Epithelial cell of esophagus (primary cell): ENCODE results near the gene JMJD1C.

Experiments
- DNase-seq: peaks from one replicate; pipeline ENCODE4 v3.0.0; 2010; ENCODE audit warnings: low read depth
- H3K4me3 ChIP-seq: 2 replicates; pipeline ENCODE4 v1.5.1; 2011; ENCODE audit warnings: mild to moderate bottlenecking, low read length, control low read depth
- TF ChIP-seq, protein P1 (sequence below): IDR thresholded peaks from 2 replicates; pipeline ENCODE4 v1.5.1; 2011; ENCODE audit warnings: low read depth, mild to moderate bottlenecking, low read length, control low read depth, inconsistent platforms; ENCODE audit not compliant: insufficient read depth; ENCODE audit errors: missing control alignments

Gene JMJD1C, protein sequence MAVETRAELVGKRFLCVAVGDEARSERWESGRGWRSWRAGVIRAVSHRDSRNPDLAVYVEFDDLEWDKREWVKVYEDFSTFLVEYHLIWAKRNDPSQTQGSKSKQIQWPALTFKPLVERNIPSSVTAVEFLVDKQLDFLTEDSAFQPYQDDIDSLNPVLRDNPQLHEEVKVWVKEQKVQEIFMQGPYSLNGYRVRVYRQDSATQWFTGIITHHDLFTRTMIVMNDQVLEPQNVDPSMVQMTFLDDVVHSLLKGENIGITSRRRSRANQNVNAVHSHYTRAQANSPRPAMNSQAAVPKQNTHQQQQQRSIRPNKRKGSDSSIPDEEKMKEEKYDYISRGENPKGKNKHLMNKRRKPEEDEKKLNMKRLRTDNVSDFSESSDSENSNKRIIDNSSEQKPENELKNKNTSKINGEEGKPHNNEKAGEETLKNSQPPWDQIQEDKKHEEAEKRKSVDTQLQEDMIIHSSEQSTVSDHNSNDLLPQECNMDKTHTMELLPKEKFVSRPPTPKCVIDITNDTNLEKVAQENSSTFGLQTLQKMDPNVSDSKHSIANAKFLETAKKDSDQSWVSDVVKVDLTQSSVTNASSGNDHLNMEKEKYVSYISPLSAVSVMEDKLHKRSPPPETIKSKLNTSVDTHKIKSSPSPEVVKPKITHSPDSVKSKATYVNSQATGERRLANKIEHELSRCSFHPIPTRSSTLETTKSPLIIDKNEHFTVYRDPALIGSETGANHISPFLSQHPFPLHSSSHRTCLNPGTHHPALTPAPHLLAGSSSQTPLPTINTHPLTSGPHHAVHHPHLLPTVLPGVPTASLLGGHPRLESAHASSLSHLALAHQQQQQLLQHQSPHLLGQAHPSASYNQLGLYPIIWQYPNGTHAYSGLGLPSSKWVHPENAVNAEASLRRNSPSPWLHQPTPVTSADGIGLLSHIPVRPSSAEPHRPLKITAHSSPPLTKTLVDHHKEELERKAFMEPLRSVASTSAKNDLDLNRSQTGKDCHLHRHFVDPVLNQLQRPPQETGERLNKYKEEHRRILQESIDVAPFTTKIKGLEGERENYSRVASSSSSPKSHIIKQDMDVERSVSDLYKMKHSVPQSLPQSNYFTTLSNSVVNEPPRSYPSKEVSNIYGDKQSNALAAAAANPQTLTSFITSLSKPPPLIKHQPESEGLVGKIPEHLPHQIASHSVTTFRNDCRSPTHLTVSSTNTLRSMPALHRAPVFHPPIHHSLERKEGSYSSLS (N-terminal part only)

DNA sequence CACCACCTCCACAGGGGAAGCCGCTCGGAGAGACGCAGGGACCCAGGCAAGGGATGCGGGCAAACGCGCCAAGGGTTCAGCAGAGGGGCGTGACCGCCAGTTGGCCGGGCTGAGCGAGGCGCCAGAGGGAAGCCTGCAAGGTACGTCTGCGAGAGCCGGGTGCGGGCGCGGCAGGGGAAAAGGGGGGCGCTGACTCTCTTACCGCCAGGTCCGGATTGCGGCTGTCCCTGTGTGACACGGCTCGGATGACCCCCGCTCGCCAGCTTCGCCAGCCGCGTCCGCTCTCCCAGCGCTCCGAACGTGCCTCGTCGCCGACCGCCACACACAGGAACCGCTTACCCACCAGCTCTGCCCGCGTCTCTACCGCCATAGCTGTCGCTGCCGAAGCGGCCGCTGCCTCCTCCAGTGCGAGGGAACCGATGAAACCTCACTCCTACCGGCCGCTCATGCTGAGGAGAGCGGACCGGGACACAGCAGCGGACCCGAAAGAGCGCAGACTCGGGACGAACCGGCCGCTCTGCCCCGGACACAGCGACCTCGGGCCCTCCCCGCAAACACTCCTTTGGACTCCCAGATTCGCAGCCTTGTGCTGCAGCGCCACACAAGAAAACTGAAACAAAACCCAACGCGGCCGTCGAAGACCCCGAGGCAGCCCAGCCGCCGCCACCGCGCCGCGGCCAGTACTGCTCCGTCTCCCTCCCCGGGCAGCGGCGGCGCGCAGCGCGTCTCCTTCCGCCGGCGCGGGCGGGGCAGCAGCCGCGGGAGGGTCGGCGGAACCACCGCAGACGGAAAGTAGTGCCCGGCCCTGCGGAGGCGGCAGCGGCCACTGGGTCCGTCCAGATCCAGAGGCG is at the start of gene JMJD1C:
JMJD1C (minus strand) TSS at position 685 of the 851 bp plus-strand sequence; CDS start at position 370, 315 bp downstream.
- TF ChIP-seq, protein P1, sequence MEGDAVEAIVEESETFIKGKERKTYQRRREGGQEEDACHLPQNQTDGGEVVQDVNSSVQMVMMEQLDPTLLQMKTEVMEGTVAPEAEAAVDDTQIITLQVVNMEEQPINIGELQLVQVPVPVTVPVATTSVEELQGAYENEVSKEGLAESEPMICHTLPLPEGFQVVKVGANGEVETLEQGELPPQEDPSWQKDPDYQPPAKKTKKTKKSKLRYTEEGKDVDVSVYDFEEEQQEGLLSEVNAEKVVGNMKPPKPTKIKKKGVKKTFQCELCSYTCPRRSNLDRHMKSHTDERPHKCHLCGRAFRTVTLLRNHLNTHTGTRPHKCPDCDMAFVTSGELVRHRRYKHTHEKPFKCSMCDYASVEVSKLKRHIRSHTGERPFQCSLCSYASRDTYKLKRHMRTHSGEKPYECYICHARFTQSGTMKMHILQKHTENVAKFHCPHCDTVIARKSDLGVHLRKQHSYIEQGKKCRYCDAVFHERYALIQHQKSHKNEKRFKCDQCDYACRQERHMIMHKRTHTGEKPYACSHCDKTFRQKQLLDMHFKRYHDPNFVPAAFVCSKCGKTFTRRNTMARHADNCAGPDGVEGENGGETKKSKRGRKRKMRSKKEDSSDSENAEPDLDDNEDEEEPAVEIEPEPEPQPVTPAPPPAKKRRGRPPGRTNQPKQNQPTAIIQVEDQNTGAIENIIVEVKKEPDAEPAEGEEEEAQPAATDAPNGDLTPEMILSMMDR: no peak
- peak; percentile 88 for DNase-seq
- H3K4me3 ChIP-seq: peak within 1 kb of the TSS; percentile 86

DNA sequence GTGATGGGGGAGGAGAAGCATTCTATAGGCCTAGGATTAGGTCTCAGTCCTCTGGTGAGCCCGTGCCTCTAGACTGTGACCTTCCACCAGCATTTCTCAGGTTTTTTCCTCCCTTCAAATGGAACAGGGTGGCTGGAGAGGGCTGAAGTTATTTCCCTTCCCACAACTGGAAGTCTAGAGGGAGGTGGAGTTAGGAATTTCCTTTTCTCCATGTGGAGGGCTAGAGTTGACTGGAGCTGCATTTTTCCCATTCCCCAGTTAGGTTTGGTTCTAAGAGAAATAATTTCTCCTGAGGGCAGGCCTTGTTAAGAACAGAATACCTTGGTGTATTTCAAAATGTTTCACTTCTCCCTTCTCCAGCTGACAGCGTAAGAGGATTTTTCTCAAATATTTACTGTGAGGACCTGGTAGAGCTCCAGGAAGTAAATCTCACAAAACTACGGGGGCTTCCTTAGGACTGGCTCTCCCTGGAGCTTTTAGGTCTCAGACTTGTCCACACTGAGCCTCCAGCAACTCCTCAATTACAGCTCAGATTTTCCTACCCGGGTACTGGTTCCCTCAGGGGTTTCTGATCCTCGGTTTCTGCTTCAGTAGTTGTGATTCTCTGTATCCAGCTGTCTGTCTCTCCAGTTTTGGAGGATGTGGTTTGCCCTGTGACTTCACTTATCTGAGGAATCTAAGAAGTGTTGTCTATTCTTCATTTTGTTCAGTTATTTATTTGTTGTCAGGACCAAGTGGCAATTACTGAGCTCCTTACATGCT is 49.4 kb upstream of the JMJD1C start:
- TF ChIP-seq, protein P1: no peak
- DNase-seq: peak; percentile 34
- no peak overlapping the region for H3K4me3 ChIP-seq

DNA sequence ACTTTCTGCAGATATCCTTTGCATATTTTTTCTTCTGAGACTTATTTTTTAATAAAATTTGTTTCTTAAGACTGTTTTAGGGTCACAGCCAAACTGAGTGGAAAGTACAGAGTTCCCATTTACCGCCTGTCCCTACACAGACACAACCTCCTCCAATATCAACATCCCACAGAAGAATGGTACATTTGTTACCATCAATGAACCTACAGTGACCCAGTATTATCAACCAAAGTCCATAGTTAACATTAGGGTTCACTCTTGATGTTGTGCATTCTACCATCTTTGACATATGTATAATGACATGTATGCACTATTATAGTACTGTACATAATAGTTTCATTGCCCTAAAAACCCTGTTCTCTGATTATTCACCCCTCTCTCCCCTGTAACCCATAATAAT is 40.8 kb upstream of the JMJD1C start:
- TF ChIP-seq, protein P1: no peak
- DNase-seq: no peak
- no peak overlapping the region for H3K4me3 ChIP-seq

DNA sequence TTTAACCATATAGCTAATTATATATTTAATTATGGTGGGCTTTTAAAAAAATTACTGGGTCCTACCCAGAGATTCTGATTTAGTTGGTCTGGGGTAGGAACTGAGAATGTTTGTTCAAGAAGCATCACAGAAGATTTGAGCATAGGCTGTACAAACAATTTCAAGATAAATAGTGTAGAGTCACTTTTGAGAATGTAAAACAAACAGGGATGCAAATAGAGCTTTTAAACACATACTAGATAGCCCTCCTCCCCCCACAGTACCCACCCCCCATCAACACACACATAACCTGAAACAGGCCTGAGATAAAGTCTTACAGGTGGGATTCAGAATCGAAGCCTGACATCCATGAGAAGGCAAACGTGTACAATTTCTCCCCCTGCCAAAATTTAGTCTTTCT is 39.8 kb upstream of the JMJD1C start:
- TF ChIP-seq, protein P1: no peak
- no peak overlapping the region for H3K4me3 ChIP-seq
- no peak for DNase-seq

DNA sequence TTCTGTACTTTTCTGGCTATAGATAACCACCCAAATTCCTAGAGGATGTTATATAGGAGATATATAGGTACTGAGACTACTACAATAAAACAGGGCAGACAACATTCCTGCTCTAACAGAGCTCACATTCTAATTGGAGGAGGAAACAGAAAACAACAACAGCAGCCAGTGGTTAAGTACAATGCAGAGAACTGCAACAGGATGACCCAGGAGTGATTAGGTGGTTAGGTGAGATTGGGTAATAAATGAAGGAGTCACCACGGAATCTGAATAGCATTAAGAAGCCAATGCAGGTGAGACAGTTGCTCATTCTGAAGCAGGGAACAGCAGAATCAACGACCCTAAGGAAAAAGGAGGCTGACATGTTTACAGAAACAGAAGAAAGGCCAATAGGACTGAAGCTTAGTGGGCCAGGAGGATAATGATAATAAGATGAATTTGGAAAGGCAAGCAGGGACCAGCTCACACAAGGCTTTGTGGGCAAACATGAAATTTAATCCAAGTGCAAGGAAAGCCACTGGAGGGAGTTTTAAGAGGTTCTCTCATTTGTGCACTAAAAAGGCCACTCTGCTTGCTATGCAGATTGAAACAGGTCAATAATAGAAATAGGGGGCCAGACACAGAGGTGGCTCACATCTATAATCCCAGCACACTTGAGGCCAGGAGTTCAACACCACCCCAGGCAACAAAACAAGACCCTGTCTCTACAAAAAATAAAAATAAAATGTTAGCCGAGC is 38.5 kb upstream of the JMJD1C start:
- TF ChIP-seq, protein P1: peak; percentile 28
- H3K4me3 ChIP-seq: no peak overlapping the region
- DNase-seq: peak; percentile 97
